HepG2 (cell line): ENCODE results near the gene HSD11B2.

Source experiments
- HOXA9 ChIP-seq: sonication (generic); formaldehyde crosslinking; IDR thresholded peaks from 2 replicates; pipeline ENCODE4 v1.8.1; 2022; ENCODE audit warnings: missing genetic modification reagents, mild to moderate bottlenecking, moderate library complexity, borderline replicate concordance
- KAT2B ChIP-seq: fragments of 150-350 bp; IDR thresholded peaks from 2 replicates; pipeline ENCODE4 v1.6.1; 2014; ENCODE audit warnings: low read depth, low read length, borderline replicate concordance
- MTERF4 ChIP-seq: sonication (generic); formaldehyde crosslinking; IDR thresholded peaks from 2 replicates; pipeline ENCODE4 v1.8.0; 2023; ENCODE audit warnings: mild to moderate bottlenecking, missing genetic modification reagents
- PBX3 ChIP-seq: sonication (generic); formaldehyde crosslinking; IDR thresholded peaks from 2 replicates; pipeline ENCODE4 v1.8.1; 2023; ENCODE audit warnings: missing genetic modification reagents, inconsistent platforms, borderline replicate concordance
- POLR2AphosphoS2 ChIP-seq: IDR thresholded peaks from 2 replicates; pipeline ENCODE4 v1.6.1; 2011; ENCODE audit warnings: low read depth, low read length, improper control_type of control experiment
- RERE ChIP-seq: IDR thresholded peaks from 2 replicates; pipeline ENCODE4 v1.6.1; 2016; ENCODE audit warnings: low read depth, missing genetic modification reagents, missing compliant biosample characterization
- TBP ChIP-seq: sonication (generic); formaldehyde crosslinking; IDR thresholded peaks from 2 replicates; pipeline ENCODE4 v1.5.0; 2020; ENCODE audit warnings: missing genetic modification reagents
- TERF1 ChIP-seq: sonication (generic); formaldehyde crosslinking; IDR thresholded peaks from 2 replicates; pipeline ENCODE4 v1.8.0; 2022; ENCODE audit warnings: mild to moderate bottlenecking, missing genetic modification reagents, moderate library complexity

GRCh38 chr16:67386861-67387455 lies 44.0 kb upstream of the HSD11B2 start:
- TF ChIP-seq POLR2AphosphoS2 (no peak), TERF1 (CRISPR knock-in tag) (no peak), HOXA9 (no peak), PBX3 (CRISPR knock-in tag) (no peak), KAT2B (no peak), TBP (CRISPR knock-in tag) (no peak), MTERF4 (no peak), RERE (CRISPR knock-in tag) (no peak)
